HUES64 (cell line): ENCODE measurements around the gene MYO7B.

ENCODE experiments used
- H3K27ac ChIP-seq: 2 replicates; pipeline ENCODE4 v1.7.0; 2013; ENCODE audit warnings: low read depth, low read length, inconsistent platforms
- H3K27me3 ChIP-seq: 2 replicates; pipeline ENCODE4 v1.6.1; 2013; ENCODE audit warnings: mild to moderate bottlenecking, low read length; ENCODE audit not compliant: insufficient read depth
- H3K36me3 ChIP-seq: 2 replicates; pipeline ENCODE4 v1.6.1; 2013; ENCODE audit warnings: mild to moderate bottlenecking, low read length; ENCODE audit not compliant: insufficient read depth
- H3K4me1 ChIP-seq: 2 replicates; pipeline ENCODE4 v1.6.1; 2013; ENCODE audit warnings: mild to moderate bottlenecking, low read length, moderate library complexity; ENCODE audit not compliant: insufficient read depth
- H3K4me3 ChIP-seq: 2 replicates; pipeline ENCODE4 v1.5.1; 2013; ENCODE audit warnings: mild to moderate bottlenecking, low read length, moderate library complexity
- H3K9ac ChIP-seq: 2 replicates; pipeline ENCODE4 v1.6.1; 2013; ENCODE audit warnings: mild to moderate bottlenecking, low read depth, low read length
- H3K9me3 ChIP-seq: 2 replicates; pipeline ENCODE4 v1.6.1; 2013; ENCODE audit warnings: low read depth, low read length; ENCODE audit not compliant: insufficient read depth
- WGBS: fragments of 150-250, 120-280 bp; methylation state at CpG from one replicate; pipeline ENCODE4 v1.1.7; 2013; ENCODE audit warnings: missing lambda C conversion rate; 5-methylcytosine and 5-hydroxymethylcytosine counted together

MYO7B gene

DNA sequence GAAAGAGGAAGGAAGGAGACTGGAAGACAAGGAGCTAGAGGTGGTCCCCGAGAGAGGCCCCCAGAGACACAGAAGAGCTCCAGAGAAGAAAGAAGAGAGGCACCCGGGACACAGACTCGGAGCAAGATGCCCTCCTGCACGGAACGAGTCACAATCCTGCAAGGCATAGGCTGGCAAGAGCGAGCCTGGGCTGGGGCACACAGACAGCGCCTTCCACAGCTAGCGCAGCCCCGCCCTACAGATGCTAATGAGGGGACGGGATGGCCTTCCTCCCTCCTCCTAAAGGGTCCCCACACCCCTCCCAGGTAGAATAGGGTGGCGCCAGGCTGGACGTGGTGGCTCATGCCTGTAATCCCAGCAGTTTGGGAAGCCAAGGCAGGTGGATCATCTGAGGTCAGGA is 90.7 kb downstream of the MYO7B start:
- Histone ChIP-seq H3K27ac (no peak overlapping the region), H3K4me3 (no peak overlapping the region), H3K9me3 (no peaks in the 10 kb centered on the region), H3K4me1 (no peaks in the 10 kb centered on the region), H3K9ac (no peak overlapping the region; the same call in 1 of the 2 replicates), H3K36me3 (no peaks in the 10 kb centered on the region), H3K27me3 (no peaks in the 10 kb centered on the region)
- 84% methylated on average over 12 of the region's 12 CpGs for WGBS

DNA sequence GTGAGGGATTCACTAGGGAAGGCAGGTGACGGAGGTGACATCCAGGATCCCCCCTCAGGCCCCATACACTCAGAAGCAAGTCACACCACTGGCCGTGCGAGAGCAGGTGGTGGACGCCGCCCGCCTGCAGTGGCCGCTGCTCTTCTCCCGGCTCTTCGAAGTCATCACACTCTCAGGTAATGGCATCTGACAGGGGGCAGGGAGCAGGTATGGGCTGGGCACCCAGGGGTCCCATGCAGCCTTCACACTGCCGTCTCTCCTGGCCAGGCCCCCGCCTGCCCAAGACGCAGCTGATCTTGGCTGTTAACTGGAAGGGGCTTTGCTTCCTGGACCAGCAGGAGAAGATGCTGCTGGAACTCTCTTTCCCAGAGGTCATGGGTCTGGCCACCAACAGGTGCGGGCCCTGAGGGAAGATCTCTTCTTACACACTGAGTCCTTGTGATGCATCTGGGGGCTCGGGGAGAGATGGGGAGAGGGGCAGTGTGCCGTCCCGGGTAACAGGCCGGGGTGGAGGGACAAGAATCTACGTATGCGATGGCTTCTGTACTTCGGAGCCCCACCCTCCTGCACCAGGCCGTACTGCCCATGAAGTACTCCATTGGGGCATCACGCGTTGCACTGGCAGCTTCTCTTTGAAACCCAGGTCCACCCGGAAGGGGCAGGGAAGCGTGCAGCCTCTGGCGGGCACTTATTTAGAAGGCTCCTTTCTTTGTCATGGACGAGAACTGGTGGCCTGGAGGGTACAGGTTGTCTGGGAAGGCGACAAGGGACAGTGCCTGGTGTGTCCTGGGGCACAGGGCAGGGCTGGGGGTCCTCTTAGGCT is 91.6 kb downstream of the MYO7B start:
- no peak overlapping the region for H3K27ac ChIP-seq
- H3K9ac ChIP-seq = no peak overlapping the region
- no peaks in the 10 kb centered on the region for H3K27me3 ChIP-seq
- 93% methylated on average over 28 of the region's 28 CpGs for WGBS
- H3K4me1 ChIP-seq = no peaks in the 10 kb centered on the region
- no peak overlapping the region for H3K4me3 ChIP-seq
- H3K9me3 ChIP-seq = no peaks in the 10 kb centered on the region
- no peaks in the 10 kb centered on the region for H3K36me3 ChIP-seq

- Histone ChIP-seq H3K9ac (no peak overlapping the region), H3K36me3 (no peaks in the 10 kb centered on the region), H3K27ac (no peak overlapping the region), H3K4me3 (no peak overlapping the region), H3K27me3 (no peaks in the 10 kb centered on the region), H3K9me3 (no peaks in the 10 kb centered on the region), H3K4me1 (no peaks in the 10 kb centered on the region)
- WGBS = 94% methylated on average over 18 of the region's 18 CpGs
These were observed 92.5 kb downstream of the MYO7B start for GRCh38 chr2:127627740-127628571.

- Histone ChIP-seq H3K27ac (no peak overlapping the region), H3K27me3 (no peaks in the 10 kb centered on the region), H3K9me3 (no peaks in the 10 kb centered on the region), H3K36me3 (no peaks in the 10 kb centered on the region), H3K4me1 (no peaks in the 10 kb centered on the region), H3K4me3 (no peak overlapping the region), H3K9ac (no peak overlapping the region)
- 88% methylated on average over 17 of the region's 17 CpGs for WGBS
These were observed 93.5 kb downstream of the MYO7B start for GRCh38 chr2:127628767-127629614.

- no peaks in the 10 kb centered on the region for H3K9me3 ChIP-seq
- WGBS = 93% methylated on average over 9 of the region's 9 CpGs
- H3K27me3 ChIP-seq = no peaks in the 10 kb centered on the region
- no peak overlapping the region for H3K9ac ChIP-seq
- no peaks in the 10 kb centered on the region for H3K36me3 ChIP-seq
- no peaks in the 10 kb centered on the region for H3K4me1 ChIP-seq
- H3K27ac ChIP-seq = no peak overlapping the region
- H3K4me3 ChIP-seq = no peak overlapping the region
These were observed 94.2 kb downstream of the MYO7B start for GRCh38 chr2:127629637-127630036.

DNA sequence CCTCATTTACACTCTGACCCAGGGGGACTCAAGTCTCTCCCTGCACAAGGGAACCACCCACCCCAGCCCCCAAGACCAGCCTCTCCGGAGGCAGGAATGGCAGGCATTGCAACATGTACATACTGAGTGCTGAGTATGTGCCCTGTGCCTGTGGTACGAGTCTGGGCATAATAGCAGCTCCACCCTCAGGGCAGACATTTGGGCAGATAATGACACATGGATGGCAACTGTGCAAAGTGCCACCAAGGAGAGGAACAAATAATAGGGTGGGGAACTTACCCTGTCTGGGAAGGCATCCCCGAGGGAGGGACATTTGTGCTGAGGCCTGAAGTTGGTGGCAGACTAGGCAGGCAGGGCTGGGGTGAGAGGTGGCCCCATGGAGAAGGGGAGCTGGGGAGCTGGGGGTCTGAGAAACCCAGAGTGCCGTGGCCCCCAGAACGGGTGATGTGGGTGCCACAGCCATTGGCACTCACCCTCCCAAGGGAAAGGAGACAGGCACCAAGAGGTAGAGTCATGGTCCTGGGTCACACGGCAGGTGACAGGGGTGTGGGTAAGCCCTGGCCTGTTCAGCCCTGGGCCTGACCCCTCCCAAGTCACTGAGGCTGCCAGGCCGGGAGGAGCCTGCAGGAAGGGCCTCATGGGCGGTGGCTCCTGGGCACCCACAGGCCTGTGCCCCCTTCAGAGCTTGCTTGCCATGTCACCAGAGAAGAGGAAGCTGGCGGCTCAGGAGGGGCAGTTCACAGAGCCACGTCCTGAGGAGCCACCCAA is 94.8 kb downstream of the MYO7B start:
- Histone ChIP-seq H3K36me3 (no peaks in the 10 kb centered on the region), H3K27me3 (no peaks in the 10 kb centered on the region)

DNA sequence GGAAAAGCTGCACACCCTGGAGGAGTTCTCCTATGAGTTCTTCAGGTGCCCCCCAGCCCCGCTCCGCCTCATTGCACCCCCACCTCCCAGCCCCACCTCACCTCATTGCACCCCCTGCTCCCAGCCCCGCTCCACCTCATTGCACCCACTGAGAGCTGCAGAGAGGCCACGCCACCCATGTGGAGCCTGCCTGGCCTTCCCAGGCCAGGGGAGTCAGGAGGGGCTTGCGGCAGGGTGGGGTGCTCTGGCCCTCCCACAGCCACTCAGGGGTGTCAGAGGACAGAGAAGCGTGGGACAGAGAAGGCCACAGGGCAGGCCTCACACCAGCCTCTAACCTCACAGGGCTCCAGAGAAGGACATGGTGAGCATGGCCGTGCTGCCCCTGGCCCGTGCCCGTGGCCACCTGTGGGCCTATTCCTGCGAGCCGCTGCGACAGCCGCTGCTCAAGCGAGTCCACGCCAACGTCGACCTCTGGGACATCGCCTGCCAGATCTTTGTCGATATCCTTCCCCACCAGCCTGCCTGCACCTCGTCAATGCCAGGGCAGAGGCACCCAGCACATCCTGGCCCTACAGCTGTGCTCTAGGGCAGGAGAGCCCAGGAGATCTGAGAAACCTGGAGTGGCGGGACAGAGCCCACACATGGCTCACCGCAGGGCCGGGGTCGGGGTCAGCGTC is 95.5 kb downstream of the MYO7B start:
- H3K9ac ChIP-seq = no peak overlapping the region
- WGBS = 96% methylated on average over 25 of the region's 25 CpGs
- H3K9me3 ChIP-seq = no peaks in the 10 kb centered on the region
- H3K27me3 ChIP-seq = no peaks in the 10 kb centered on the region
- no peaks in the 10 kb centered on the region for H3K4me1 ChIP-seq
- no peak overlapping the region for H3K27ac ChIP-seq
- H3K36me3 ChIP-seq = no peaks in the 10 kb centered on the region
- H3K4me3 ChIP-seq = no peak overlapping the region

More for the DNA sequence above, 94.8 kb downstream of the MYO7B start:
- Histone ChIP-seq H3K9ac (no peak overlapping the region), H3K27ac (no peak overlapping the region), H3K4me1 (no peaks in the 10 kb centered on the region), H3K4me3 (no peak overlapping the region), H3K9me3 (no peaks in the 10 kb centered on the region)
- WGBS = 92% methylated on average over 10 of the region's 10 CpGs

GRCh38 chr2:127631541-127631996 is 96.1 kb downstream of the MYO7B start:
- Histone ChIP-seq H3K27me3 (no peaks in the 10 kb centered on the region), H3K4me1 (no peaks in the 10 kb centered on the region), H3K9me3 (no peaks in the 10 kb centered on the region), H3K4me3 (no peak overlapping the region), H3K9ac (no peak overlapping the region), H3K27ac (no peak overlapping the region), H3K36me3 (no peaks in the 10 kb centered on the region)
- WGBS = 87% methylated on average over 16 of the region's 16 CpGs

GRCh38 chr2:127631997-127632581 is 96.6 kb downstream of the MYO7B start:
- H3K27ac ChIP-seq = no peak overlapping the region
- H3K36me3 ChIP-seq = no peaks in the 10 kb centered on the region
- H3K4me1 ChIP-seq = peaks cover 2% of the 10 kb centered on the region
- H3K9me3 ChIP-seq = no peaks in the 10 kb centered on the region
- no peaks in the 10 kb centered on the region for H3K27me3 ChIP-seq
- no peak overlapping the region for H3K9ac ChIP-seq
- 83% methylated on average over 17 of the region's 17 CpGs for WGBS
- H3K4me3 ChIP-seq = no peak overlapping the region
